Hepatocyte (in vitro differentiated cells): ENCODE measurements around the gene TMEM273.

Source experiments
- EZH2 ChIP-seq: fragments of 200-600 bp; sonication (generic); IDR thresholded peaks from 2 replicates; pipeline ENCODE4 v1.6.1; 2016; ENCODE audit warnings: antibody characterized with exemption, mild to moderate bottlenecking, borderline replicate concordance
- TF ChIP-seq, protein P1 (sequence below): fragments of 200-600 bp; sonication (generic); IDR thresholded peaks from 2 replicates; pipeline ENCODE4 v1.5.1; 2016; ENCODE audit warnings: antibody characterized with exemption, mild to moderate bottlenecking; ENCODE audit not compliant: poor library complexity

DNA sequence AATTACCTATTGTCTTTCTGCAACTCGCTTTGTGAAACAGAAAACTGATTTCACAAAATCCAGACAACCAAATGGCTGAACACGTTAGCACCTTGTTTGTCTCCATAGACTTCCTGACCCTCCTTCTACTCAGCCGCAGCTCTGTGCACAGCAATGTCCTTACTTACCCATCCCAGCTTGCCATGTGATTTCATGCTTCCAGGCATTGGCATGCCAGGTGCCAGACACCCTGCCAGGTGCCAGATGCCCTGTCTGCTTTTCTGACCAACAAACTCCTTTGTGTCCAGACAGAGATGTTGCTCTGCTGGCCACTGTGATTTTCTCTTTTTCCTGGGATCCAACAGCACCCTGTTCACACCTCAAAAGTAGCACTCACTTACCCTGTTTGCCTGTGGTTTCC is 38.3 kb downstream of the TMEM273 start:
- TF ChIP-seq EZH2: no peak
- TF ChIP-seq, protein P1, sequence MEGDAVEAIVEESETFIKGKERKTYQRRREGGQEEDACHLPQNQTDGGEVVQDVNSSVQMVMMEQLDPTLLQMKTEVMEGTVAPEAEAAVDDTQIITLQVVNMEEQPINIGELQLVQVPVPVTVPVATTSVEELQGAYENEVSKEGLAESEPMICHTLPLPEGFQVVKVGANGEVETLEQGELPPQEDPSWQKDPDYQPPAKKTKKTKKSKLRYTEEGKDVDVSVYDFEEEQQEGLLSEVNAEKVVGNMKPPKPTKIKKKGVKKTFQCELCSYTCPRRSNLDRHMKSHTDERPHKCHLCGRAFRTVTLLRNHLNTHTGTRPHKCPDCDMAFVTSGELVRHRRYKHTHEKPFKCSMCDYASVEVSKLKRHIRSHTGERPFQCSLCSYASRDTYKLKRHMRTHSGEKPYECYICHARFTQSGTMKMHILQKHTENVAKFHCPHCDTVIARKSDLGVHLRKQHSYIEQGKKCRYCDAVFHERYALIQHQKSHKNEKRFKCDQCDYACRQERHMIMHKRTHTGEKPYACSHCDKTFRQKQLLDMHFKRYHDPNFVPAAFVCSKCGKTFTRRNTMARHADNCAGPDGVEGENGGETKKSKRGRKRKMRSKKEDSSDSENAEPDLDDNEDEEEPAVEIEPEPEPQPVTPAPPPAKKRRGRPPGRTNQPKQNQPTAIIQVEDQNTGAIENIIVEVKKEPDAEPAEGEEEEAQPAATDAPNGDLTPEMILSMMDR: no peak
